ENCODE measurements around the gene DTNB.

DNA sequence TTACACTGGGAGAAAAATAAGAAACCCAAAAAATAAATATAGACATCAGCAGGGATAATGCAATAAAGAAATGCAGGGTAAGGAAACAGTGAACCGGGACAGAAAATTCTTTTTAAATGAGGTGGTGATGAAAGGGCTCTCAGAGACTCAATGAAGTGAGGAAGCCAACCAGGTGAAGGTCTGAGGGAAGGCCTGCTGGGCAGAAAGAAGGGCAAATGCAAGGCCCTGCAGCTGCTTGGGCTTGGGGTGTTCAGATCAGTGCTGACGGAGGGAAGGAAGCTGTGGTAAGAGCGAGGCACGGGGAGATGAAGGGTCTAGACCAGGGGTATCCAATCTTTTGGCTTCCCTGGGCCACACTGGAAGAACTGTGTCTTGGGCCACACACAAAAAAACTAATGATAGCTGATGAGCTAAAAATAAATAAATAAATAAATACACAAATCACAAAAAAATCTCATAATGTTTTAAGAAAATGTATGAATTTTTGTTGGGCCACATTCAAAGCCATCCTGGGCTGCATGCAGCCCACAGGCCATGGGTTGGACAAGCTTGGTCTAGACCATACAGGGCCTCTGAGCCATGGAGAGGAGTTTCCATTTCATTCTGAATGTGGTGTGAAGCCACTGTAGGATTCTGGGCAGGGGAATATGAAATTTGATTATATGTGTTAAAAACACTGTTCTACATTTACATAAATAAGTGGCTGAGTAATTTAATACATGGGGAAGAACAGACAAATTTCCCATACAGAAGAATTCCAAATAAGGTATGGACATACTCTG lies 235.3 kb downstream of the DTNB start:
- TF ChIP-seq, protein P1, sequence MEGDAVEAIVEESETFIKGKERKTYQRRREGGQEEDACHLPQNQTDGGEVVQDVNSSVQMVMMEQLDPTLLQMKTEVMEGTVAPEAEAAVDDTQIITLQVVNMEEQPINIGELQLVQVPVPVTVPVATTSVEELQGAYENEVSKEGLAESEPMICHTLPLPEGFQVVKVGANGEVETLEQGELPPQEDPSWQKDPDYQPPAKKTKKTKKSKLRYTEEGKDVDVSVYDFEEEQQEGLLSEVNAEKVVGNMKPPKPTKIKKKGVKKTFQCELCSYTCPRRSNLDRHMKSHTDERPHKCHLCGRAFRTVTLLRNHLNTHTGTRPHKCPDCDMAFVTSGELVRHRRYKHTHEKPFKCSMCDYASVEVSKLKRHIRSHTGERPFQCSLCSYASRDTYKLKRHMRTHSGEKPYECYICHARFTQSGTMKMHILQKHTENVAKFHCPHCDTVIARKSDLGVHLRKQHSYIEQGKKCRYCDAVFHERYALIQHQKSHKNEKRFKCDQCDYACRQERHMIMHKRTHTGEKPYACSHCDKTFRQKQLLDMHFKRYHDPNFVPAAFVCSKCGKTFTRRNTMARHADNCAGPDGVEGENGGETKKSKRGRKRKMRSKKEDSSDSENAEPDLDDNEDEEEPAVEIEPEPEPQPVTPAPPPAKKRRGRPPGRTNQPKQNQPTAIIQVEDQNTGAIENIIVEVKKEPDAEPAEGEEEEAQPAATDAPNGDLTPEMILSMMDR (conservative IDR thresholded peaks at IDR 0.05; ENCODE audit: low read depth, low read length), result no peak
- TF ChIP-seq EZH2 (IDR thresholded peaks at IDR 0.05; ENCODE audit: borderline replicate concordance, low read depth, low read length, poor library complexity, severe bottlenecking), result no peak

Data from A673 (cell line).